GM11168 (cell line): ENCODE measurements around the gene ZNF300.

Experiments used
- in situ Hi-C: fragments of 300-500 bp; cut with MboI; formaldehyde crosslinking; loops from one replicate; pipeline ENCODE4 v1.12.0; 2022; ENCODE audit warnings: low sequenced_read_pairs; ENCODE audit not compliant: unreplicated experiment

Gene ZNF300

GRCh38 chr5:150846654-150847333 is 58.0 kb downstream of the ZNF300 start:
- in situ Hi-C loops: loop anchor here (25.0 kb wide), 1 partner anchor 284 kb away; no protein-coding TSS in a partner anchor

- in situ Hi-C loops: loop anchor here (25.0 kb wide), 1 partner anchor 284 kb away; no protein-coding TSS in a partner anchor
These were observed 58.5 kb downstream of the ZNF300 start, which contains the start of gene IRGM for GRCh38 chr5:150846308-150846653. IRGM (plus strand) TSS chr5:150846521; CDS start chr5:150848124, 1,603 bp downstream.

- in situ Hi-C loops: loop anchor here (25.0 kb wide), 1 partner anchor 283 kb away; no protein-coding TSS in a partner anchor
These were observed 59.5 kb downstream of the ZNF300 start for GRCh38 chr5:150845185-150845859.
